Keratinocyte (primary cell): ENCODE results near the gene TIMMDC1. TPM values are rescaled to one million over a fixed set of nuclear protein-coding genes. Genes with fewer than 3 reads are reported as not detected.
A peak's percentile ranks its signal among the peaks of the same experiment; 100 is the strongest.

ENCODE experiments used
- DNase-seq: peaks from one replicate; pipeline ENCODE4 v3.0.0-alpha.2; 2011; ENCODE audit warnings: low read depth, missing footprints, low spot score
- FAIRE-seq: peaks from 2 replicates; lab custom pipeline; 2011; peaks lifted over from hg19 to GRCh38; lab: Jason Lieb, UNC
- H2AFZ ChIP-seq: 2 replicates; pipeline ENCODE4 v1.6.0; 2012; ENCODE audit warnings: low read length, control low read depth, inconsistent platforms; ENCODE audit not compliant: control insufficient read depth
- H3K27ac ChIP-seq: 2 replicates; pipeline ENCODE4 v1.5.1; 2011; ENCODE audit warnings: low read length; ENCODE audit not compliant: control insufficient read depth, insufficient read depth
- H3K27me3 ChIP-seq: 3 replicates; pipeline ENCODE4 v1.6.0; 2011; ENCODE audit warnings: low read length; ENCODE audit not compliant: control insufficient read depth, insufficient read depth; ENCODE audit errors: extremely low read depth
- H3K36me3 ChIP-seq, 2 experiments: 2 replicates in 1 of 2; 3 replicates in 1 of 2; pipeline ENCODE4 v1.5.1; 2011; ENCODE audit warnings: low read length in 2 of 2, mild to moderate bottlenecking in 1 of 2; ENCODE audit not compliant: control insufficient read depth in 2 of 2, insufficient read depth in 2 of 2; ENCODE audit errors: extremely low read depth in 1 of 2
- H3K4me1 ChIP-seq: 3 replicates; pipeline ENCODE4 v1.5.1; 2011; ENCODE audit warnings: low read length; ENCODE audit not compliant: control insufficient read depth, insufficient read depth; ENCODE audit errors: extremely low read depth
- H3K4me2 ChIP-seq: 3 replicates; pipeline ENCODE4 v1.6.0; 2011; ENCODE audit warnings: low read depth, low read length; ENCODE audit not compliant: control insufficient read depth, insufficient read depth; ENCODE audit errors: extremely low read depth
- H3K4me3 ChIP-seq, 3 experiments: fragments of 200-600 bp in 1 of 3; sonication (generic) in 1 of 3; 2 replicates in 2 of 3; 3 replicates in 1 of 3; pipeline ENCODE4 v1.5.1; 2011 to 2016; ENCODE audit warnings: low read length in 3 of 3, mild to moderate bottlenecking in 3 of 3, control low read depth in 2 of 3, inconsistent platforms in 1 of 3, low read depth in 1 of 3, mixed read lengths in 1 of 3, mixed run types in 1 of 3, moderate library complexity in 1 of 3; ENCODE audit not compliant: control insufficient read depth in 2 of 3, insufficient read depth in 2 of 3; ENCODE audit errors: extremely low read depth in 1 of 3
- H3K79me2 ChIP-seq: 2 replicates; pipeline ENCODE4 v1.6.0; 2012; ENCODE audit warnings: low read length; ENCODE audit not compliant: control insufficient read depth, insufficient read depth
- H3K9ac ChIP-seq: 3 replicates; pipeline ENCODE4 v1.6.0; 2011; ENCODE audit warnings: low read length; ENCODE audit not compliant: control insufficient read depth, insufficient read depth; ENCODE audit errors: extremely low read depth
- H3K9me1 ChIP-seq: 3 replicates; pipeline ENCODE4 v1.6.0; 2011; ENCODE audit warnings: low read length; ENCODE audit not compliant: control insufficient read depth, insufficient read depth; ENCODE audit errors: extremely low read depth
- H3K9me3 ChIP-seq: 2 replicates; pipeline ENCODE4 v1.5.1; 2012; ENCODE audit warnings: low read depth, low read length; ENCODE audit not compliant: control insufficient read depth
- H4K20me1 ChIP-seq: 3 replicates; pipeline ENCODE4 v1.6.0; 2011; ENCODE audit warnings: low read length; ENCODE audit not compliant: control insufficient read depth, insufficient read depth; ENCODE audit errors: extremely low read depth
- CTCF ChIP-seq, 3 experiments: IDR thresholded peaks in 1 of 3; conservative IDR thresholded peaks in 1 of 3; optimal IDR thresholded peaks in 1 of 3; 2 replicates in 2 of 3; 3 replicates in 1 of 3; pipeline versions ENCODE3 to v1.5.1; 2011; ENCODE audit warnings: low read length in 3 of 3, mild to moderate bottlenecking in 3 of 3, moderate library complexity in 2 of 3, control low read depth in 1 of 3, inconsistent platforms in 1 of 3; ENCODE audit not compliant: insufficient read depth in 2 of 3; ENCODE audit errors: extremely low read depth in 1 of 3
- EZH2 ChIP-seq: IDR thresholded peaks from one replicate; pipeline ENCODE4 v1.6.1; 2012; ENCODE audit warnings: inconsistent platforms, mild to moderate bottlenecking, low read length, moderate library complexity
- dilution Hi-C: fragments of 300-500 bp; cut with MboI; formaldehyde crosslinking; loops from one replicate; pipeline ENCODE4 v1.7.0; 2020; ENCODE audit warnings: low sequenced_read_pairs; ENCODE audit not compliant: extremely low pct_ligation_motif_present
- polyA plus RNA-seq, 5 experiments: library from polyadenylated mRNA; depleted of rRNA in 3 of 5; stranded (reverse) in 3 of 5; stranded (forward) in 1 of 5; unstranded in 1 of 5; fragments of >200 nt; gene quantifications; 1 replicate in 1 of 5; 2 replicates in 3 of 5; 3 replicates in 1 of 5; pipeline versions ENCODE4 v1.2.1 to v1.2.3, GENCODE V29; 2011 to 2012; ENCODE audit warnings: missing spikeins in 2 of 5, low read depth in 1 of 5, low replicate concordance in 1 of 5

Gene TIMMDC1
- polyA plus RNA-seq, 1 donor (not counting 4 experiments of a cell fraction or from before 2014, with no cell fraction given) = 140 TPM

- Histone ChIP-seq H3K27me3 (no peaks in the 10 kb centered on the region), H3K4me2 (peak overlapping the region; percentile 65), H3K9me3 (no peaks in the 10 kb centered on the region), H3K9ac (peak overlapping the region; percentile 55), H3K36me3 (peaks cover 6 to 12% of the 10 kb centered on the region in 2 experiments), H3K79me2 (no peaks in the 10 kb centered on the region), H4K20me1 (no peaks in the 10 kb centered on the region), H3K4me3 (peak overlapping the region in 2 of 3 experiments; percentile 59 to 63), H3K27ac (peak overlapping the region; percentile 79), H2AFZ (peak overlapping the region; percentile 80), H3K4me1 (peaks cover 18% of the 10 kb centered on the region), H3K9me1 (no peaks in the 10 kb centered on the region)
- dilution Hi-C loops = no loop called here
- FAIRE-seq (peak; percentile 97), DNase-seq (peak; percentile 56)
- no peak for TF ChIP-seq CTCF (optimal IDR thresholded peaks at IDR 0.05 in 1 of 3, IDR thresholded peaks at IDR 0.05 in 1 of 3, conservative IDR thresholded peaks at IDR 0.05 in 1 of 3; ENCODE audit: extremely low read depth in 1 of 3, insufficient read depth in 2 of 3, low read length in 3 of 3)
- no peak for TF ChIP-seq EZH2
These were observed 17.3 kb upstream of the TIMMDC1 start for GRCh38 chr3:119481079-119481478.

GRCh38 chr3:119483101-119483500 is 15.2 kb upstream of the TIMMDC1 start:
- no peak for FAIRE-seq
- no peaks in the 10 kb centered on the region for H3K9me1 ChIP-seq
- dilution Hi-C loops = no loop called here

More at GRCh38 chr3:119483101-119483500, 15.2 kb upstream of the TIMMDC1 start:
- Histone ChIP-seq H3K9me3 (no peaks in the 10 kb centered on the region), H3K4me3 (no peak overlapping the region), H4K20me1 (no peaks in the 10 kb centered on the region), H3K4me1 (peaks cover 18% of the 10 kb centered on the region), H3K27me3 (no peaks in the 10 kb centered on the region), H3K4me2 (no peak overlapping the region), H3K9ac (no peak overlapping the region), H3K36me3 (peaks cover 12 to 15% of the 10 kb centered on the region in 2 experiments), H3K27ac (peak overlapping the region; percentile 51), H3K79me2 (no peaks in the 10 kb centered on the region), H2AFZ (no peak overlapping the region)
- TF ChIP-seq EZH2 (no peak), CTCF (optimal IDR thresholded peaks at IDR 0.05 in 1 of 3, IDR thresholded peaks at IDR 0.05 in 1 of 3, conservative IDR thresholded peaks at IDR 0.05 in 1 of 3; ENCODE audit: extremely low read depth in 1 of 3, insufficient read depth in 2 of 3, low read length in 3 of 3) (no peak)
- DNase-seq = no peak
